ENCODE results near the gene ZSWIM5. TPM values are rescaled to one million over a fixed set of nuclear protein-coding genes. Genes with fewer than 3 reads are reported as not detected.
A peak's percentile ranks its signal among the peaks of the same experiment; 100 is the strongest.

The ZSWIM5 gene
- total and polyA plus RNA-seq, 9 of the 15 experiments (the other 6 are each of a cell fraction or from before 2014, with no cell fraction given) = under 0.01 to 0.07 (median 0.03) TPM; not detected in 3

GRCh38 chr1:45172005-45172404, 34.4 kb downstream of the ZSWIM5 start (continued):
- TF ChIP-seq ARNT (IDR thresholded peaks at IDR 0.05) = no peak
- TF ChIP-seq ZNF212 (CRISPR knock-in tag; IDR thresholded peaks at IDR 0.05) = no peak
- no peak for TF ChIP-seq RERE (CRISPR knock-in tag; IDR thresholded peaks at IDR 0.05; ENCODE audit: borderline replicate concordance)
- TF ChIP-seq FOXA3 (CRISPR knock-in tag; conservative IDR thresholded peaks at IDR 0.05 in 1 of 2, IDR thresholded peaks at IDR 0.05 in 1 of 2) = peak in 1 of 2 experiments; percentile 95; a peak in 2 of 4 replicates
- no peak for TF ChIP-seq GTF2A2 (tag; IDR thresholded peaks at IDR 0.05)
- peak; percentile 11; the same call in 1 of the 2 replicates for TF ChIP-seq CEBPG (CRISPR knock-in tag; IDR thresholded peaks at IDR 0.05)
- peak; percentile 90 to 94 for TF ChIP-seq CEBPG (tag; conservative IDR thresholded peaks at IDR 0.05 in 1 of 2, IDR thresholded peaks at IDR 0.05 in 1 of 2)
- TF ChIP-seq SAFB2 (IDR thresholded peaks at IDR 0.05; ENCODE audit: borderline replicate concordance, low read depth, low read length, severe bottlenecking) = no peak
- no peak for TF ChIP-seq ZNF445 (CRISPR knock-in tag; IDR thresholded peaks at IDR 0.05; ENCODE audit: low read depth)
- TF ChIP-seq BMI1 (IDR thresholded peaks at IDR 0.05; ENCODE audit: low read length) = no peak
- no peak for TF ChIP-seq SMARCC2 (IDR thresholded peaks at IDR 0.05; ENCODE audit: low read depth)
- TF ChIP-seq MIER1 (IDR thresholded peaks at IDR 0.05; ENCODE audit: low read depth) = no peak
- no peak for TF ChIP-seq ZBTB5 (IDR thresholded peaks at IDR 0.05)
- no peak for TF ChIP-seq SPI1 (IDR thresholded peaks at IDR 0.05; ENCODE audit: borderline replicate concordance, low read depth, low read length)
- no peak for TF ChIP-seq ZBED1 (IDR thresholded peaks at IDR 0.05)
- TF ChIP-seq ZNF639 (CRISPR knock-in tag; conservative IDR thresholded peaks at IDR 0.05 in 1 of 2, IDR thresholded peaks at IDR 0.05 in 1 of 2) = 0 out of 4 replicates have a peak, but pooled peaks of 1 of the 2 experiments have one; percentile 20
- no peak for TF ChIP-seq ZNF512 (tag; IDR thresholded peaks at IDR 0.05)
- TF ChIP-seq SMAD2 (IDR thresholded peaks at IDR 0.05; ENCODE audit: low read depth, low read length) = no peak
